Natural killer cell (primary cell): ENCODE data around the gene KDM3B. TPM values are rescaled to one million over a fixed set of nuclear protein-coding genes. Genes with fewer than 3 reads are reported as not detected.

Source experiments
- ATAC-seq, 3 donors: fragments of 150-1000 bp in 2 of 3; fragments of 200-7000 bp in 1 of 3; cut with Tn5 transposase; 1 replicate in 1 of 3; 2 replicates in 2 of 3; pipeline ENCODE4 v1.10.0; 2021; ENCODE audit warnings: mild to moderate bottlenecking in 2 of 3, moderate library complexity in 2 of 3
- DNase-seq, 2 donors: peaks; one replicate each; pipeline versions ENCODE4 v3.0.0 to v3.0.0-alpha.2; 2013 to 2021; ENCODE audit warnings: mixed read lengths in 1 of 2
- H3K27ac ChIP-seq: one replicate; pipeline ENCODE4 v1.5.1; 2013; ENCODE audit warnings: mild to moderate bottlenecking, low read length
- H3K27me3 ChIP-seq: one replicate; pipeline ENCODE4 v1.6.1; 2013; ENCODE audit warnings: low read length; ENCODE audit not compliant: control insufficient read depth, insufficient read depth
- H3K36me3 ChIP-seq: one replicate; pipeline ENCODE4 v1.6.1; 2013; ENCODE audit warnings: low read length; ENCODE audit not compliant: control insufficient read depth, insufficient read depth
- H3K4me1 ChIP-seq: one replicate; pipeline ENCODE4 v1.6.1; 2013; ENCODE audit warnings: low read length; ENCODE audit not compliant: control insufficient read depth, insufficient read depth
- H3K4me3 ChIP-seq: one replicate; pipeline ENCODE4 v1.5.1; 2013; ENCODE audit warnings: low read length
- H3K9me3 ChIP-seq: one replicate; pipeline ENCODE4 v1.6.1; 2013; ENCODE audit warnings: low read length; ENCODE audit not compliant: control insufficient read depth, insufficient read depth
- H3K27ac Mint-ChIP-seq, 2 donors: one replicate each; pipeline ENCODE4 v1.8.0; 2022; ENCODE audit warnings: mild to moderate bottlenecking in 2 of 2, mixed read lengths in 2 of 2, moderate library complexity in 1 of 2
- H3K27me3 Mint-ChIP-seq, 2 donors: one replicate each; pipeline ENCODE4 v1.8.0; 2022; ENCODE audit warnings: low read depth in 2 of 2, mixed read lengths in 2 of 2
- H3K36me3 Mint-ChIP-seq: one replicate; pipeline ENCODE4 v1.8.0; 2022; ENCODE audit warnings: mixed read lengths
- H3K4me1 Mint-ChIP-seq, 2 donors: one replicate each; pipeline ENCODE4 v1.8.0; 2022; ENCODE audit warnings: mixed read lengths in 2 of 2
- H3K4me3 Mint-ChIP-seq: one replicate; pipeline ENCODE4 v1.8.0; 2022; ENCODE audit warnings: mild to moderate bottlenecking, moderate library complexity, mixed read lengths
- H3K9me3 Mint-ChIP-seq, 2 donors: one replicate each; pipeline ENCODE4 v1.8.0; 2022; ENCODE audit warnings: mixed read lengths in 2 of 2
- WGBS: methylation state at CpG from one replicate; pipeline ENCODE4 v1.1.7; 2013; ENCODE audit warnings: missing lambda C conversion rate; ENCODE audit not compliant: insufficient coverage; 5-methylcytosine and 5-hydroxymethylcytosine counted together
- intact Hi-C: fragments of 100-400 bp; cut with micrococcal nuclease; formaldehyde crosslinking; loops from one replicate; pipeline ENCODE4 v1.14.2; 2022
- total RNA-seq, 4 donors: library from RNA; stranded (reverse); fragments of 120-200 nt in 1 of 4; gene quantifications; one replicate each; pipeline versions ENCODE4 v1.2.3 to v1.2.4, GENCODE V29; 2013 to 2022
- TF ChIP-seq, protein P1 (sequence below): fragments of 200-600 bp; IDR thresholded peaks from one replicate; pipeline ENCODE4 v1.8.0; 2022; ENCODE audit warnings: antibody characterized with exemption

KDM3B gene
- total RNA-seq, 3 donors from 2014 or later (not counting 1 experiment from before 2014, with no cell fraction given) = 82.3 to 87.1 (median 82.3) TPM

GRCh38 chr5:138351056-138351455, 1.4 kb upstream of the KDM3B start:
- Mint-ChIP-seq H3K4me1 (peaks cover 44 to 45% of the 10 kb centered on the region in 2 donors), H3K27ac (peak overlapping the region in 1 of 2 donors; percentile 83), H3K9me3 (peaks cover 0 to 5% of the 10 kb centered on the region in 2 donors), H3K27me3 (no peaks in the 10 kb centered on the region), H3K4me3 (peak overlapping the region; percentile 28), H3K36me3 (peaks cover 7% of the 10 kb centered on the region)
- DNase-seq = no peak
- TF ChIP-seq, protein P1, sequence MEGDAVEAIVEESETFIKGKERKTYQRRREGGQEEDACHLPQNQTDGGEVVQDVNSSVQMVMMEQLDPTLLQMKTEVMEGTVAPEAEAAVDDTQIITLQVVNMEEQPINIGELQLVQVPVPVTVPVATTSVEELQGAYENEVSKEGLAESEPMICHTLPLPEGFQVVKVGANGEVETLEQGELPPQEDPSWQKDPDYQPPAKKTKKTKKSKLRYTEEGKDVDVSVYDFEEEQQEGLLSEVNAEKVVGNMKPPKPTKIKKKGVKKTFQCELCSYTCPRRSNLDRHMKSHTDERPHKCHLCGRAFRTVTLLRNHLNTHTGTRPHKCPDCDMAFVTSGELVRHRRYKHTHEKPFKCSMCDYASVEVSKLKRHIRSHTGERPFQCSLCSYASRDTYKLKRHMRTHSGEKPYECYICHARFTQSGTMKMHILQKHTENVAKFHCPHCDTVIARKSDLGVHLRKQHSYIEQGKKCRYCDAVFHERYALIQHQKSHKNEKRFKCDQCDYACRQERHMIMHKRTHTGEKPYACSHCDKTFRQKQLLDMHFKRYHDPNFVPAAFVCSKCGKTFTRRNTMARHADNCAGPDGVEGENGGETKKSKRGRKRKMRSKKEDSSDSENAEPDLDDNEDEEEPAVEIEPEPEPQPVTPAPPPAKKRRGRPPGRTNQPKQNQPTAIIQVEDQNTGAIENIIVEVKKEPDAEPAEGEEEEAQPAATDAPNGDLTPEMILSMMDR = no peak
- Histone ChIP-seq H3K27ac (no peak overlapping the region), H3K36me3 (peaks cover 15% of the 10 kb centered on the region), H3K4me1 (peaks cover 18% of the 10 kb centered on the region), H3K27me3 (no peaks in the 10 kb centered on the region), H3K4me3 (no peak overlapping the region), H3K9me3 (peaks cover 3% of the 10 kb centered on the region)
- WGBS = 100% methylated on average over 1 of the region's 1 CpG
- ATAC-seq = no peak
- intact Hi-C loops = loop anchor here (5.0 kb wide), 1 partner anchor 174 kb away; the partner anchor contains the start of genes BRD8 and KIF20A

DNA sequence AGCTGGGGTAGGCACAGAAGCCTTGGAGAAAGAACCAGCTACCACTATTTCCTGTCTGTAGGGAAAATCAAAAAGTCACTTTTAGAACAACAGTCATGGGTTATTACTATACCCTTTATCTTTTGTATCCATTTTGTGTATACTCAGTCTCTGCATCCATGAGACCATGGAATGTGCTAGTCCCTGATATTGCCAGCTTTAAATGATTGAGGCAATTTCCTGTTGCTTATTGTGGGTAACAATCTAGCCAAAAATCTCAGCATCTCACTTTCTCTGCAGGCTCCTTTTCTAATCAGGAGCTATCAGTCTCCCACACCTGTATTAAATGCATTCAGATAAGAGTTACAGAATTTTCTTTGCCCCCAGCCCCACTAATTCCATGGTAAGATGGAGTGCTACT, 968 bp upstream of the KDM3B start:
- no peaks in the 10 kb centered on the region for H3K27me3 ChIP-seq
- no peak for ATAC-seq
- H3K36me3 Mint-ChIP-seq = peaks cover 7% of the 10 kb centered on the region
- H3K4me3 ChIP-seq = no peak overlapping the region
- no peak for DNase-seq
- peaks cover 44 to 45% of the 10 kb centered on the region in 2 donors for H3K4me1 Mint-ChIP-seq
- H3K27ac Mint-ChIP-seq = peak overlapping the region; percentile 83 to 89
- H3K9me3 ChIP-seq = peaks cover 3% of the 10 kb centered on the region
- H3K4me1 ChIP-seq = peaks cover 18% of the 10 kb centered on the region
- H3K36me3 ChIP-seq = peaks cover 13% of the 10 kb centered on the region
- peak overlapping the region; percentile 83 for H3K4me3 Mint-ChIP-seq
- intact Hi-C loops = loop anchor here (5.0 kb wide), 1 partner anchor 174 kb away; the partner anchor contains the start of genes BRD8 and KIF20A
- H3K27me3 Mint-ChIP-seq = no peaks in the 10 kb centered on the region
- TF ChIP-seq, protein P1 = no peak
- H3K27ac ChIP-seq = no peak overlapping the region
- peaks cover 0 to 5% of the 10 kb centered on the region in 2 donors for H3K9me3 Mint-ChIP-seq

DNA sequence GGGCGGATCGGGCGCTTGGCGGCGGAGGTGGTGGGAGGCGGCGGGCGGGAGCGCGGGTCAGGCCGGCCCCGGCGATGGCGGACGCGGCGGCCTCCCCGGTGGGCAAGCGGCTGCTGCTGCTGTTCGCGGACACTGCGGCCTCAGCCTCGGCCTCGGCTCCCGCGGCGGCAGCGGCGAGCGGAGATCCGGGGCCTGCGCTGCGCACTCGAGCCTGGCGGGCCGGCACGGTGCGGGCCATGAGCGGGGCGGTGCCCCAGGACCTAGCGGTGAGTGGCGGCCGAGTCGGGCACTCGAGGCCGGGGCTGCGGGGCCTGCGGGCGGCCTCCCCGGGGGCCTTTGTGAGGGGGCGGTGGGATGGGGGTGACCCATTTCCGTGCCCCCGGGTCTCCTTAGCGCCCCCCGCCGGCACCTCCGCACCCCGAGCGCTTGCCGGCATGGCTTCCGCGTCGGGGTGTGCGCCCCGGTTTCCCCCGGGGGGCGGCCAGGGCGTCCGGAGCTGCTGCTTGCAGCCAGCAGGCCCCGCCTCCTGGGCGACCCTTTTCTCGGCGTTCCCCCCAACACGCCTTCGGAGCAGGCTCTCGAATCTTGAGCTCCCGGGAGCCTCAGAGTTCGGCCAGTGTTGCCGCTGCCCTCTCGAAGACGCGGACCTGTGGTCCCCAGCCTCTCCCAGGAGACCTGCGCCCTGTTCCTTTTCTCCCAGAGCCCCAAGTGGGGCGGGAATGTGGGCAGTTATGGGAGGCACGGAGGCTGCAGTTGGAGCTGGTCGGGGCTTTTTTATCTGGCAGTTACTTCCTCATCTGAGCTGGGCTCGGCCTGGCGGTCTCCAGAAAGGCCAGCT, 456 bp downstream of the KDM3B start:
- ATAC-seq (peak; percentile 45 to 62 (median 58)), DNase-seq (peak; percentile 73 to 85)
- Mint-ChIP-seq H3K4me3 (peak overlapping the region; percentile 95), H3K4me1 (peaks cover 44 to 45% of the 10 kb centered on the region in 2 donors), H3K27ac (peak overlapping the region; percentile 94 to 97), H3K9me3 (peaks cover 0 to 5% of the 10 kb centered on the region in 2 donors), H3K36me3 (peaks cover 7% of the 10 kb centered on the region), H3K27me3 (no peaks in the 10 kb centered on the region)
- intact Hi-C loops = loop anchor here (2.0 to 5.0 kb wide), 3 partner anchors 14 to 190 kb away; partner anchors contain the start of genes BRD8, ETF1, FAM53C and KIF20A
- TF ChIP-seq, protein P1 = peak; percentile 69
- Histone ChIP-seq H3K4me1 (peaks cover 18% of the 10 kb centered on the region), H3K27ac (peak overlapping the region; percentile 97), H3K27me3 (no peaks in the 10 kb centered on the region), H3K4me3 (peak overlapping the region; percentile 97), H3K36me3 (peaks cover 3% of the 10 kb centered on the region), H3K9me3 (peaks cover 3% of the 10 kb centered on the region)
- under 1% methylated on average over 88 of the region's 88 CpGs for WGBS
